Inflammatory macrophage treated with lipopolysaccharide for 4 hours (primary cell): ENCODE data around the gene RTL3.

ENCODE experiments used
- DNase-seq: peaks from one replicate; pipeline ENCODE4 v3.0.0-alpha.2; 2020

The RTL3 gene

DNA sequence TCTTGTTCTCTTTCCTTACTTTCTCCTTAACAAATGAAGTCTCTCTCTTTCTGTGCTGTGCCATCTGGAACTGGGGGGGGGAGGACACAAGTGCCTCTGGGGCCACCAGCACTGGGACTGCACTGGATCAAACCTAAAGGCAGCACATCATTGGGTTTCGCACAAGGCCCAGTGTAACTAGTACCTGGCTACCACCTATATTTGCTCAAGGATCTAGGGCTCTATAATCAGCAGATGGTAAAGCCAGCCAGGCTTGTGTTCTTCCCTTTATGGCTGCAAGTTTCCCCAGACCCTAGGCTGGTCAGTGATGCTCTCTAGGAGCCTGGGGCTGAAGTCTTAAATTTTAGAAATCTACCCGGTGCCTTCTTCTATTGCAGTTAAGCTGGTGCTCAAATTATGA, 40.1 kb downstream of the RTL3 start:
- no peak for DNase-seq

DNA sequence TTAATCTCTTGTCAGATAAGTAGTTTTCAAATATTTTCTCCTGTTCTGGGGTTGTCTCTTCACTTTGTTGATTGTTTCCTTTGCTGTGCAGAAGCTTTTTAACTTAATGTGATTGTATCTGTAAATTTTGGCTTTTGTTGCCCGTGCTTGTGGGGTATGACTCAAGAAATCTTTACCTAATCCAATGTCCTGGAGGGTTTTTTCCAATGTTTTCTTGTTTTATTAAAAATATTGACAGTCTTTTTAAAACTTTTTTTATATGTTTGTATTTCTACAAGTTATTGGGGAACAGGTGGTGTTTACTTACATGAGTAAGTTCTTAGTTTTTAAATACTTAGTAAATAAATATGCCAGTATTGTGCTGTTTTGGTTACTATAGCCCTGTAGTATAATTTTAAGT, 44.9 kb downstream of the RTL3 start:
- DNase-seq: no peak
